Activated CD8-positive, alpha-beta memory T cell treated with anti-CD3 and anti-CD28 coated beads for 4 hours (primary cell): ENCODE measurements around the gene NUP35.

ENCODE experiments used
- DNase-seq, 2 donors: peaks; one replicate each; pipeline ENCODE4 v3.0.0-alpha.2; 2020; ENCODE audit warnings: low read depth in 2 of 2

NUP35 gene

GRCh38 chr2:183124222-183124956 lies at the start of gene NUP35:
TSS of gene NUP35 (plus strand) at chr2:183124443. CDS start at chr2:183124458, 15 bp downstream.
- peak; percentile 76 to 77 for DNase-seq

DNA sequence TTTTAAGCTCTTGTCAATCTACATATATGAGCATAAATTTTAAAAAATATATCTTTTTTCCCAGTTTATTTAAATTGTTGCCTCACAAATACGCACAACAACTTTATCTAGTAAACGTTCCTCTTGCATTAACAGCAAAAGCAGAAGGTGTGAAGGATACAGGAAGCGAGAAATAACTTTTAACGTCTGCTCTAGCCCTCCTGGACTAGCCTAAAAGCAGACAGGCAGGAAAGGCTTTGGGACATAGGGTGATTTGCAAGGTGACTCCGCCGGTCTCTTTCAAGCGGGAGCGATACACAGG lies 46.1 kb upstream of the NUP35 start:
- DNase-seq: no peak

GRCh38 chr2:183078464-183079138 lies 45.6 kb upstream of the NUP35 start, which contains the start of gene DUSP19:
TSS of gene DUSP19 (plus strand) at chr2:183078747. CDS start at chr2:183078934, 187 bp downstream.
- DNase-seq: peak; percentile 56 to 62

GRCh38 chr2:183079139-183079775 lies 45.0 kb upstream of the NUP35 start:
- DNase-seq: no peak

DNA sequence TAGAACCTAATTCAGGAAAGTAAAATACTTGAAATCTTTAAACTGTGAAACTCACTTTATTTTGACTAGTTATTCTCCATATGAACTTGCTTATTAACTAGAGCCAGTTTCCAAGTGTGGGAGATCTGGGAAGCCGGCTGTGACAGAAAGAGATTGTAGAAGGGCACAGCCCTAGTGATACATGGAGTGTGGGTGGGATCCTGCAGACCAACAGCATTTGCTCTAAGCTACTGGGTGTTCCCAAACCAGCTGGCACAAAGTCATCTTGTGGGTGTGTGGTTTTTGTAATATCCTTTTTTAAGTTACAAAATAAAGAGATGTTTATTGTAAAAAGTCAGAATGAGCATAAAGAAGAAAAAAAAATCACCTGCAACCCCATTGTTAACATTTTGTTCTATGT lies 42.3 kb upstream of the NUP35 start:
- no peak for DNase-seq

GRCh38 chr2:183088061-183088460 lies 36.2 kb upstream of the NUP35 start:
- DNase-seq: no peak

DNA sequence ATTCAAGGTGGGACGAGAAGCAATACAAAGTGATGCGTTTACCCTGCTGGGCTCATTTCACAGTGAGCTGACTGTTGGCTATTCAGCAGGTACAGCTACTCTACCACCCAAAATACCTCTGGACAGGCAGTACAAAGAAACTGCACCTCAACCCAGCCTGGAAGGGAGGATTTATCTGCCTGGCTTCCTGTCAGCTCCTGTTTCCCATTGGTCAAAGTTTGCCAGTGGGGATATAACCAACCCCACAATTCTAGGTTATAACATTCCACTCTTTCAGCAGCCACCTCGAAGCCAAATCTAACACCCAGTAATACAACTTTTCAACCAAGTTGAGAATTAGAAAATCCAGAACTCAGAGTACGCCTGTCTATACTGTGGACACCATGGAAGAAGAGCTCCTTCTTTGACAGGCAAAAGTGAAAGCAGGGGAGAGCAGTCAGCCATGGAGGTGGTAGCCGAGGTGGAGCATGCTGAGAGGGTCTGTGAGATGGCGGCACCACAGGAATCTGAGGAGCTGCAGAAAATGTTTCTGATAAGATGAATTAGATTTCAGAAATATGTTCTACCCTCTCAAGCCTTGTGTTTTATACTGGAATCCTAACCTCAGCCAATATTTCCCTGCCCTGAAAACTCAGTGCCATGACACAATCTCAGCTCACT lies 34.9 kb upstream of the NUP35 start:
- DNase-seq: no peak

DNA sequence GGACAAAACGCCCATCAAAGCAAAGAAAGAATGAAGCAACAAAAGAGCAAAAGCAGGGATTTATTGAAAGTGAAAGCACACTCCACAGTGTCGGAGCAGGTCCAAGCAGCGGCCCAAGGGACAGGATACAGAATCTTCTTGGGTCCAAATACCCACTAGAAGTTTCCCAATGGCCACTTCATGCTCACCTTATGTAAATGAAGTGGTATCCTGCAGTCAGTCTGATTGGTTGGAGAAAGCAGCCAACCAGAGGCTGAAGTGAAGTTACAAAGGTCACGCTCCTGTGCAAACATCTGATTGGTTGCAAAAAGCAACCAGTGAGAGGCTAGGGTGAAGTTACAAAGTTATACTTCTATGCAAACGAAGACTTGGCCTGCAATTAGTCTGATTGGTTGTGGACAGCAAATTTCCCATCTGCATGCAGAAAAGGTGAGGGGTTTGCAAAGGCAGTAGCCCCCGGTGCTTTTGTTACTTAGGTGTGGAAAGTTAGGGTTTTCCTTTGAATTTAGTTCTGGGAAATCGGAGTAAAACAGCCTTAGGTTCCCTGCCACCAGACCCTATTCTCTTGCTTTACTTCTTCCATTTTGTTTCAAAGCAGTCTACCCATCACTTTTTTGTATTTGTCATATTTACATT lies 32.8 kb upstream of the NUP35 start:
- no peak for DNase-seq

GRCh38 chr2:183091954-183092345 lies 32.3 kb upstream of the NUP35 start:
- no peak for DNase-seq

DNA sequence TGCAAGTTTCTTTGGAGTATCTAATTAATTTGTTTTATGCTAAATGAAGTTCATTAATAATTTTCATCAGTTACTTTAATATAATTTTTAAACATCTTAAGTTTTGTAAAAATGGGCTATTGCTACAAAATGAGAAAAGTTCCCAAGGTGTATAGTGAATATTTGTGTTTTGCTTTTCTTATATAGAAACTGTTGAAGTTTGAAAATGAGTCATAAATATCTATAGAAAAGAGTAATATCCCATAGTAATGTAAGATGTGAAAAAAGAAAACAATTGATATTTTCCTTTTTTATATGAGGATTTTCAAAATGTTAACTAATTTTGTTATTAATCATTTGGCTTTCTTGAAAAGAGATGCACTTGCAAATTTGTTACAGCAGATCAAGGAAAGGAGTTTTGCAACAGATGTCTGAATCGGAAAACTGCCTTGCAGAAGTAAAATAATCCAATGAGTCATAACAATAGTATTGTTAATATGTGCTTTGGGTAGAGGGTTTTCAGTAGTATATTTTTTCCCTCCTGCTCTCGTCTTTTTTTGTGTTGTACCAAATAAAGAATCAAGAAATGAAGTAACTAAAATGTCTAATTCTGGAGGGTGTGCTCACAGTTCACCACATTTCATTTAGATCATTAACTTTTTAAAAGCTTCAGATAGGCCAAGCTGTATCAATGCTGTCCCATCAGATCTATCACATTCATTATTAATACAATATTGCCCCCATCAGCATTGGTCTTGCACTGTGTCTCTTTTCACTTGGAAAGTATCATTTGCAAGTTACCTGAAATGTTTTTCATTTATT lies 30.2 kb upstream of the NUP35 start:
- DNase-seq: no peak

GRCh38 chr2:183105402-183106134 lies 18.7 kb upstream of the NUP35 start:
- no peak for DNase-seq

GRCh38 chr2:183112577-183112976 lies 11.7 kb upstream of the NUP35 start:
- DNase-seq: no peak

GRCh38 chr2:183113630-183114029 lies 10.6 kb upstream of the NUP35 start:
- DNase-seq: no peak

DNA sequence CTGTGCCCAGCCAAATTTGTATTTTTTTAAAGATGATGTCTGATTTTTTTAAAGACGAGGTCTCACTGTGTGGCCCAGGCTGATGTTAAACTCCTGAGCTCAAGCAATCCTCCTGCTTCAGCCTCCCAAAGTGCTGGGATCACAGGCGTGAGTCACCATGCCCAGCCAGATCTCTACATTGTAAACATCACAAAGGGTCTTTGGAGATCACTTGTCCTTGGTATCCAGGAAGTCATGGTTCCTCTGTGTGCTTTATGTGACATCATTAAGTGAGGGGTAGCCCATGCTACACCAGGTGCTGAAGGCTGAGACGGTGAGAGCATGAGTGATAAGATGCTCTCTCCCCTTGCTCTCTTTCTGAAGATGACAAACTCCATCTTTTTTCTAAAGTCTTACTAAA lies 7.0 kb upstream of the NUP35 start:
- no peak for DNase-seq

DNA sequence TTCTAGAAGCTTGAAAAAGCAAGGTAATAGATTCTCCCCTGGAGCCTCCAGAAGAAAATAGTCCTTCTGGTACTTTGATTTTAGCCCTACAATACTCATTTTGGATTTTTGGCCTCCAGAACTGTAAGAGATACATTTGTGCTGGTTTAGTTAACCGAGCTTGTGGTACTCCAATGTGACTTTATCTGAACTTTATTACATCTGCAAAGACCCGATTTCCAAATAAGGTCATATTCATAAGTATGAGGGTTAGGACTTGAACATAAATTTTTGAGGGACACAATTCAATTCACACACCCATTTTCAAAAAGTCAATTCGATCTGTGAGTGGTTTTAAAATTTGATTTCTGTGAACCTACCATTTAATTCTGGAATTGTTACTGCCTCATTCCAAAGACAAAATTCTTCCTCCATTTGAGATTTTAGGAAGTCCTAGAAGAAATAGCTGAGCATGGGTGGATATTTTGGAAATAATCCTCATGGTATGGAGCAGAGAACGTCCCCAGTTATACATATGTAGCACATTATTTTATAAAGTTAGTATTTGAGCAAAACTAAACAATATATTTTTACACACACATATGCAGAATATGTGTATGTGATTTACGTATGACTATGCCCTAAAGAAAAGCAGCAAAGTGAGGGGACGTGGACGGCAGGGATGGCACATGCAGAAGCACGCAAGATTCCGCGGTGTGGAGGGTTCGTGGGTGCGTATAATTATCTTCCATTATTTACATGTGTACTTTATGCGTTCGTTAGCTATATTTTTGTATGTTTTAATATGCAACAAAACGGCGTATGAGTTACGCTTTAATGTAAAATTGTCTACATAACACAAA lies 905 bp upstream of the NUP35 start:
- no peak for DNase-seq

- DNase-seq: no peak
These were observed 353 bp upstream of the NUP35 start for GRCh38 chr2:183123959-183124221.

DNA sequence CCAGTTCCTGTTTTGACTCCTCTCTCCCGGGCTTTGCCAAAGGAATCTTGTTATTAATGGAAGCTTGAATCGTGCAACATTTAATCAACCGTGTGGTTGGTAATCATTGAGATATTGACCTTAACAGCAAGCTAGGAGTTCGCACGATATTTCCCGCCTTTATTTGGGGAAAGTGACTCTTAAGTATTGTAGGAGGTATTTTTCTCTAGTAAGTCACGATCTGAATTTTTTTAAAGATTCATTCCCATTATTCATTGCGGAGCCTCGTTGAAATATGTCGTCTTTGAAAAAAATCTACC lies 663 bp downstream of the NUP35 start:
- no peak for DNase-seq

GRCh38 chr2:183125659-183126341 lies 1.6 kb downstream of the NUP35 start:
- DNase-seq: no peak

DNA sequence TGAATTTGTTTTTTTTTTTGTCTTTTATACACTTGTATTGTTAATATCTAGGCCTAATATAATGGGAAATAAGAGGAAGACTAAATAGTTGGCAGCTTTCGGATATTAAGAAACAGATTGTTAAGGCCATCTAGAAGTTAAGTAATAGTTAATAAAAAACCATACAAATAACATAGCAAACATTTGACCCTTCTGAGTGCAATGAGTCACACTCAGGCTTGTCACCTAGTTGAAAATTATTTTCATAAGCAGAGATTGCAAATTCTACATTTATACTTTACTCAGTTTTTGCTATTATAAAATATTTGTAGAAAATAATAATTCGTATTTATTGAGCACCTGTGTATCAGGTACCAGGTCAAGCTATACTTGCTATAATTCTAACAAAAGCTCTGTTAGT lies 2.4 kb downstream of the NUP35 start:
- no peak for DNase-seq

DNA sequence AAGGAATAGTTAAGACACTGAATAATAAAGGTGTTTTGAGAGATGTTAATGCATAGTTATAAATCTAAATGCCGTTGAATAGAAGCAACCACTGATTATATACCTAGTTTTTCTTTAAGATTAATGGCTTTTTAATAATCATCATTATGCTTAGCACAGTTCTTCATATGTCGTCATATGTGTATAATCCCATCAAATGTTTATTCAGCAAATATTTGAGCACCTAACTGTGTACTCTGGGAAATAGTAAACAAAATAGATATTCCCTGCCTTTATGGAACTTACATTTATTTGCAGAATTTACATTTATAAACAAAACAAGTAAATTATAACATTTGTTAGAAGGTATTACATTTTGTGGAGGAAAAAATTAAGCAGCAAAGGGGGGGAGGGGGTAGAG lies 9.8 kb downstream of the NUP35 start:
- no peak for DNase-seq
